ENCODE measurements around the gene BORCS8.
A peak's percentile ranks its signal among the peaks of the same experiment; 100 is the strongest.

The BORCS8 gene

GRCh38 chr19:19213426-19214158, 21.6 kb upstream of the BORCS8 start:
- DNase-seq (ENCODE audit: low read depth): no peak

GRCh38 chr19:19212916-19213315, 21.0 kb upstream of the BORCS8 start:
- no peak for DNase-seq (ENCODE audit: low read depth)

- no peak for DNase-seq (ENCODE audit: low read depth)
Measured at GRCh38 chr19:19211499-19212420, 19.8 kb upstream of the BORCS8 start, which contains the start of gene NCAN. Gene NCAN, plus strand, starts transcription at chr19:19211958. Its CDS starts 4,996 bp downstream, at chr19:19216954.

GRCh38 chr19:19209372-19209771, 17.4 kb upstream of the BORCS8 start:
- DNase-seq (ENCODE audit: low read depth): no peak

GRCh38 chr19:19207637-19208572, 16.0 kb upstream of the BORCS8 start:
- DNase-seq (ENCODE audit: low read depth): no peak

GRCh38 chr19:19206938-19207337, 15.0 kb upstream of the BORCS8 start:
- DNase-seq (ENCODE audit: low read depth): no peak

- no peak for DNase-seq (ENCODE audit: low read depth)
Measured at GRCh38 chr19:19205416-19206410, 13.8 kb upstream of the BORCS8 start.

GRCh38 chr19:19204181-19204580, 12.2 kb upstream of the BORCS8 start:
- DNase-seq (ENCODE audit: low read depth): no peak

- DNase-seq (ENCODE audit: low read depth): peak; percentile 89
Measured at GRCh38 chr19:19203012-19203856, 11.3 kb upstream of the BORCS8 start, which contains the start of gene NR2C2AP. Gene NR2C2AP, minus strand, starts transcription at chr19:19203414. Its CDS starts 354 bp downstream, at chr19:19203060.

GRCh38 chr19:19202707-19203011, 10.7 kb upstream of the BORCS8 start:
- no peak for DNase-seq (ENCODE audit: low read depth)

- DNase-seq (ENCODE audit: low read depth): no peak
Measured at GRCh38 chr19:19201697-19202630, 10.0 kb upstream of the BORCS8 start.

- no peak for DNase-seq (ENCODE audit: low read depth)
Measured at GRCh38 chr19:19193926-19194325, 2.0 kb upstream of the BORCS8 start.

GRCh38 chr19:19192910-19193423, 1.0 kb upstream of the BORCS8 start:
- DNase-seq (ENCODE audit: low read depth): no peak

GRCh38 chr19:19191768-19192077, 229 bp downstream of the BORCS8 start:
- DNase-seq (ENCODE audit: low read depth): no peak

- DNase-seq (ENCODE audit: low read depth): no peak
Measured at GRCh38 chr19:19186742-19187141, 5.2 kb downstream of the BORCS8 start.

GRCh38 chr19:19185853-19186740, 5.9 kb downstream of the BORCS8 start:
- DNase-seq (ENCODE audit: low read depth): peak; percentile 41

- DNase-seq (ENCODE audit: low read depth): no peak
Measured at GRCh38 chr19:19181488-19181998, 10.4 kb downstream of the BORCS8 start.

All from stimulated activated CD8-positive, alpha-beta memory T cell treated with anti-CD3 and anti-CD28 coated beads, Interleukin-7, amount 100 ng/mL, for 24 hours (primary cell).